Measurements from ENCODE around the gene RPS6KA5. TPM values are rescaled to one million over a fixed set of nuclear protein-coding genes. Genes with fewer than 3 reads are reported as not detected.

The RPS6KA5 gene
- total RNA-seq, 4 donors from 2014 or later, result 30.8 to 48.6 (median 36.6) TPM

DNA sequence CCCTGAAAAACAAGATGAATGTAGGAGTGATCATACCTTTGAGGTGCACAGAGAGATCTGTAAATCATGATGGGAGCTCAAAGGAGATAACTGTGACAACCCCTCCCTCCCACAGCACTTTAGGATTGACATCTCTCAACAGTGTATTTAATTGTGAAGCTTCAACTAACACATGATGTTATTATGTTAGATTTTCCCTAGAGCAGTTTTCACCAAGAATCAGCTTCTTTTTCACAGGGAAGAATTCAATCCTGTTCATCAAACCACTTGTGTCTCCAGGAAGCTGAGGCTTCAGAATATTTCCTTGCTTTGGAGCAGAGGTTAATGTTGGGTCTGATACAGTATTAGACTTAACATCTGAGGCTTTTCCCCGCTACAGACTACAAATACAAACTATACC, 11.8 kb downstream of the RPS6KA5 start:
- no peak for ATAC-seq
- peaks cover 0 to 57% (median 0%) of the 10 kb centered on the region in 3 donors for H3K4me1 ChIP-seq
- 100% methylated on average over 1 of the region's 1 CpG; no CpG with 5 or more reads in 1 of the 2 donors for WGBS, 2 donors (ENCODE audit: low coverage in 1 of 2)
- no peaks in the 10 kb centered on the region for H3K36me3 ChIP-seq
- no peak overlapping the region for H3K4me3 ChIP-seq
- TF ChIP-seq POLR2A (IDR thresholded peaks at IDR 0.05) (no peak), POLR2AphosphoS5 (IDR thresholded peaks at IDR 0.05) (no peak), EP300 (IDR thresholded peaks at IDR 0.05) (no peak)
- TF ChIP-seq, protein P1, sequence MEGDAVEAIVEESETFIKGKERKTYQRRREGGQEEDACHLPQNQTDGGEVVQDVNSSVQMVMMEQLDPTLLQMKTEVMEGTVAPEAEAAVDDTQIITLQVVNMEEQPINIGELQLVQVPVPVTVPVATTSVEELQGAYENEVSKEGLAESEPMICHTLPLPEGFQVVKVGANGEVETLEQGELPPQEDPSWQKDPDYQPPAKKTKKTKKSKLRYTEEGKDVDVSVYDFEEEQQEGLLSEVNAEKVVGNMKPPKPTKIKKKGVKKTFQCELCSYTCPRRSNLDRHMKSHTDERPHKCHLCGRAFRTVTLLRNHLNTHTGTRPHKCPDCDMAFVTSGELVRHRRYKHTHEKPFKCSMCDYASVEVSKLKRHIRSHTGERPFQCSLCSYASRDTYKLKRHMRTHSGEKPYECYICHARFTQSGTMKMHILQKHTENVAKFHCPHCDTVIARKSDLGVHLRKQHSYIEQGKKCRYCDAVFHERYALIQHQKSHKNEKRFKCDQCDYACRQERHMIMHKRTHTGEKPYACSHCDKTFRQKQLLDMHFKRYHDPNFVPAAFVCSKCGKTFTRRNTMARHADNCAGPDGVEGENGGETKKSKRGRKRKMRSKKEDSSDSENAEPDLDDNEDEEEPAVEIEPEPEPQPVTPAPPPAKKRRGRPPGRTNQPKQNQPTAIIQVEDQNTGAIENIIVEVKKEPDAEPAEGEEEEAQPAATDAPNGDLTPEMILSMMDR (IDR thresholded peaks at IDR 0.05), result no peak
- no peak overlapping the region for H3K27ac ChIP-seq
- H3K9me3 ChIP-seq, result no peaks in the 10 kb centered on the region
- H3K27me3 ChIP-seq, result no peaks in the 10 kb centered on the region

DNA sequence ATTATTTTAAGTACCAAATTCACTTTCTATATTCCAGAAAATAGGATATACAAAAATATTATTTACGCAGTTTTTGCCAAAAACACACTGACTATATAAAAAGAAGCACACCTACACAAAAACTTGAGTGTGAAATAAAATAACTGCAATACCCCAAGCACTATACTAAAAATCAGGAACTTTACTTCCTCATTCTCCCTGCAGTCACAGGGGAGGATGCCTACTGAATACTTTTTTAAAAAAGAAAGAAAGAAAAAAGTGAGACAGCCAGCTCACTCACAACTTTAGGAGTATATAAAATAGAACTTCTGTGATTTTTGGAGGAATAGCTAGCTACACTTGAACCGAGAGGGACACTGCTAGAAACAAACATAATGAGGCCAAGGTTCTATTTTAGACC, 12.2 kb downstream of the RPS6KA5 start:
- 79 to 82% methylated on average over 2 of the region's 2 CpGs for WGBS, 2 donors (ENCODE audit: low coverage in 1 of 2)
- no peak for TF ChIP-seq POLR2AphosphoS5 (IDR thresholded peaks at IDR 0.05)
- TF ChIP-seq POLR2A (IDR thresholded peaks at IDR 0.05), result no peak
- no peak for TF ChIP-seq EP300 (IDR thresholded peaks at IDR 0.05)
- TF ChIP-seq, protein P1 (IDR thresholded peaks at IDR 0.05), result no peak
- H3K4me3 ChIP-seq, result no peak overlapping the region
- peaks cover 0 to 57% (median 0%) of the 10 kb centered on the region in 3 donors for H3K4me1 ChIP-seq
- no peak overlapping the region for H3K27ac ChIP-seq
- no peaks in the 10 kb centered on the region for H3K9me3 ChIP-seq
- no peak for ATAC-seq
- no peaks in the 10 kb centered on the region for H3K27me3 ChIP-seq
- H3K36me3 ChIP-seq, result no peaks in the 10 kb centered on the region

DNA sequence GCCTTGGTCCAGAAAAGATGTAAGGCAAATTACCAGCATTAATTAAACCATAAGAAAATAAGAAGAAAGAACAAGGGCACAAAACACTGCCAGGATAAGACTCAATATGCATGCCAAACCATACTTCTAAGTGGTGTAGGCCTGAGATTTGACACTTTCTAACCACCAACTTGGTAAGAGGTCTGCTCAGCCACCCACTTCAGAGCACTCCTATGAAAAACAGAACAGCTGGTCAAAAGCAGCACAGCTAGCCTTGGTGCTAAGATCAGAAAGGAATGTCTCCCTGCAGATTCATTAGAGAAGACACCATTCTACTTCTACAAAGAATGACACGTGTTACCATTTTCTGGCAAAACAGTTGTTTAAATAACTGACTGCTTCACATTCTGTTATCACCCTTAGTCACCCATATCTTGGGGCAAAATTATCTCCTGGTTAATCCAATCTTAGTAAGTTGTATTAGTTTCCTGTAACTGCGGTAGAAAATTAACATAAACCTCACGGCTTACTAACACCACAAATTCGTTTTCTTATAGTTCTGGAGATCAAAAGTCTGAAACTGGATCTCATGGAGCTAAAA, 13.2 kb downstream of the RPS6KA5 start:
- no peaks in the 10 kb centered on the region for H3K9me3 ChIP-seq
- H3K36me3 ChIP-seq, result no peaks in the 10 kb centered on the region
- WGBS, 2 donors (ENCODE audit: low coverage in 1 of 2), result 77 to 92% methylated on average over 3 to 4 of the region's 4 CpGs
- no peak overlapping the region for H3K4me3 ChIP-seq
- ATAC-seq, result no peak
- H3K27me3 ChIP-seq, result no peaks in the 10 kb centered on the region
- no peak overlapping the region for H3K27ac ChIP-seq
- TF ChIP-seq, protein P1 (IDR thresholded peaks at IDR 0.05), result no peak
- TF ChIP-seq POLR2AphosphoS5 (IDR thresholded peaks at IDR 0.05) (no peak), POLR2A (IDR thresholded peaks at IDR 0.05) (no peak), EP300 (IDR thresholded peaks at IDR 0.05) (no peak)
- peaks cover 0 to 67% (median 0%) of the 10 kb centered on the region in 3 donors for H3K4me1 ChIP-seq

DNA sequence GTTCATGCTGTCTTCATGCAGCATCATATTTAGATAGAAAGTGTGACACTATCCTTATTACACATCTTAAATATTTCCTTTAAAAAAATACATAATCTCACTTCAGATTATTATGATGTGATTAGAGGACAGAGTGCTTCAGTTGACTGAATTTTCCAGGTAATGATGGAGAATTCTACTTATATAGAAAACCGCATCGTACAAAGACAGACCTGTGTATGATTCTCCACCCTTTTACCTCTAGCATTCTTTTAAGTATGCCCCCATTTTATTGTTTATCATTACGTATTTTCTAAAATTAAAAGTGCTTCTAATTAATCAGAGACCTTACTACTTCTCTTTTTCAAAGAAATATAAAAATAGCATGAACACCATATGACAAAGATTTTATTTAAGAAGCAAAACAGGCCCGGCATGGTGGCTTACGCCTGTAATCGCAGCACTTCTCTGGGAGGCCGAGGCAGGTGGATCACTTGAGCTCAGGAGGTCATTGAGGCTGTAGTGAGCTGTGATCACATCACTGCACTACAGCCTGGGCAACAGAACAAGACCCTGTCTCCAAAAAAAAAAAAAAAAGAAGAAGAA, 13.9 kb downstream of the RPS6KA5 start:
- no peak overlapping the region for H3K27ac ChIP-seq
- no peaks in the 10 kb centered on the region for H3K9me3 ChIP-seq
- no peak overlapping the region for H3K4me3 ChIP-seq
- H3K27me3 ChIP-seq, result no peaks in the 10 kb centered on the region
- TF ChIP-seq POLR2AphosphoS5 (IDR thresholded peaks at IDR 0.05) (no peak), EP300 (IDR thresholded peaks at IDR 0.05) (no peak)
- WGBS, 2 donors (ENCODE audit: low coverage in 1 of 2), result 75 to 90% methylated on average over 7 of the region's 7 CpGs
- no peak for ATAC-seq
- H3K36me3 ChIP-seq, result no peaks in the 10 kb centered on the region
- H3K4me1 ChIP-seq, result peaks cover 0 to 74% (median under 1%) of the 10 kb centered on the region in 3 donors

DNA sequence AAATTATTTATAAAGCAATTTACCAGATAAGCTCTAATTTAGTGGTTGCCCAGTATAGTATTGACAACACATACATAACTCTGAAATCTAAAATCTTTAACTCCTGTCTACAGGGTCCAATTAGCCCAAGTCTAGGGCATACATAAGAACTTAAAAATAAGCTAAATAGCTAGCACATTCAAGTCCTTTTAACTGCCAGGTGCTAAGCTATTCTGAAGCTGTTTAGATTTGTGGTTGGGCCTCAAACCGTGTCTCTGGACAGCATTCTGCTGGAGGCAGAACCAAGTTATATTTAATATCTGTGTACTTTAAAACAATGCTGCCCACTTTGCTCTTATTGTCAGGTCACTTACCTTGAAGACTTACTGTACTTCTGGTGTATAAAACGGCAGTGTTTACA, 19.0 kb downstream of the RPS6KA5 start:
- ATAC-seq, result no peak
- Histone ChIP-seq H3K4me1 (peaks cover 3 to 75% (median 9%) of the 10 kb centered on the region in 3 donors), H3K9me3 (no peaks in the 10 kb centered on the region), H3K4me3 (no peak overlapping the region), H3K36me3 (no peaks in the 10 kb centered on the region), H3K27ac (peak overlapping the region; percentile 16 to 73 (median 61)), H3K27me3 (no peaks in the 10 kb centered on the region)
- TF ChIP-seq EP300 (IDR thresholded peaks at IDR 0.05), result no peak
- TF ChIP-seq, protein P1 (IDR thresholded peaks at IDR 0.05), result no peak
- no peak for TF ChIP-seq POLR2AphosphoS5 (IDR thresholded peaks at IDR 0.05)
- TF ChIP-seq POLR2A (IDR thresholded peaks at IDR 0.05), result no peak
- WGBS, 2 donors (ENCODE audit: low coverage in 1 of 2), result 18 to 34% methylated on average over 2 of the region's 2 CpGs

Measured in gastroesophageal sphincter (tissue), 4 donors.